Activated B cell treated with CpG ODN at 0.5 μM for 24 hours (primary cell): ENCODE results near the gene OR51B5. TPM values are rescaled to one million over a fixed set of nuclear protein-coding genes. Genes with fewer than 3 reads are reported as not detected.
"Not testable (repeated sequence)": the region's sequence is repeated elsewhere in the genome, so short reads cannot be mapped to it uniquely, and the experiment has no call there.

ENCODE experiments used
- ATAC-seq: fragments of 200-7000 bp; cut with Tn5 transposase; one replicate; pipeline ENCODE4 v1.10.0; 2021; ENCODE audit warnings: low read depth, mild to moderate bottlenecking, moderate library complexity
- CTCF ChIA-PET: fragments of 350-600 bp; sonication (Branson Sonifier 250); formaldehyde crosslinking; loops from one replicate; lab custom pipeline; 2021; ENCODE audit warnings: antibody characterized with exemption; lab: Charles Lee
- POLR2A ChIA-PET: fragments of 350-600 bp; sonication (Branson Sonifier 250); formaldehyde crosslinking; loops from one replicate; lab custom pipeline; 2021; ENCODE audit warnings: antibody characterized with exemption; lab: Charles Lee
- DNase-seq: peaks from one replicate; pipeline ENCODE4 v3.0.0; 2022
- H3K27ac Mint-ChIP-seq: one replicate; pipeline ENCODE4 v1.8.0; 2020; ENCODE audit warnings: mixed read lengths
- H3K27me3 Mint-ChIP-seq: one replicate; pipeline ENCODE4 v1.8.0; 2021; ENCODE audit warnings: mixed read lengths
- H3K36me3 Mint-ChIP-seq: one replicate; pipeline ENCODE4 v1.8.0; 2021; ENCODE audit warnings: low read depth, mixed read lengths
- H3K4me1 Mint-ChIP-seq: one replicate; pipeline ENCODE4 v1.8.0; 2021; ENCODE audit warnings: mixed read lengths
- H3K4me3 Mint-ChIP-seq: one replicate; pipeline ENCODE4 v1.8.0; 2020; ENCODE audit warnings: mild to moderate bottlenecking, mixed read lengths
- H3K9me3 Mint-ChIP-seq: one replicate; pipeline ENCODE4 v1.8.0; 2020; ENCODE audit warnings: mixed read lengths
- CTCF ChIP-seq: fragments of 200-600 bp; IDR thresholded peaks from one replicate; pipeline ENCODE4 v1.8.0; 2022; ENCODE audit warnings: antibody characterized with exemption, mild to moderate bottlenecking
- intact Hi-C: fragments of 100-400 bp; cut with micrococcal nuclease; formaldehyde crosslinking; loops from one replicate; pipeline ENCODE4 v1.15.1; 2024
- total RNA-seq: library from RNA; stranded (reverse); gene quantifications from 2 replicates; pipeline ENCODE4 v1.2.3, GENCODE V29; 2022

Gene OR51B5
- total RNA-seq, 1 donor from 2014 or later, result not detected

DNA sequence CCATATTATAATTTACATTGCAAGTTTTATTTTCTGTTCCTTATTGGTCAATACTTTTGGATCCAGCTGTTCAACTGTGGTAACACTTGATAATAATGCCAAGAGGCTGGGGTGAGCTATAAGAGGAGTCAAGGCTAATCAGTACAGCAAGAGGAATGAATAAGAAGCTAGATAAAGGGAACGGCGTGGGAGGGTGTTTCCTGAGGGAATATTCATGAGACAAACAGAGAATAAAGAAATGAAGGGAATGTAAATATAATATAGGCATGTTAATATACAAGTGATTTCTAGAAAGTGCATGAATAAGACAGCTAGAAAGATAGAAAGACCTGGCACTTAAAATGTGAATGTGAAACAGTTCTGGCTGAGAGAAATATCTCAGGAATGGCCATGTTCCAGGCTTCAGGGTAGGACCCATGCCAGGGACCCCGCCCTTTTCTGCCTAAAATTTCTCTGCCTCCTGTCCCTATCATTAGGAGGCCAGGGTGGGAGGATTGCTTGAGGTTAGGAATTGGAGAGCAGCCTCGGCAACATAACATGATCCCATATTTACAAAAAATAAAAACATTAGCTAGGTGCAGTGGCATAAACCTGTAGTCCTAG lies 45.5 kb downstream of the OR51B5 start:
- POLR2A ChIA-PET, result no interaction called here
- TF ChIP-seq CTCF, result no peak
- H3K9me3 Mint-ChIP-seq, result no peaks in the 10 kb centered on the region
- H3K4me3 Mint-ChIP-seq, result no peak overlapping the region
- DNase-seq, result no peak
- no peaks in the 10 kb centered on the region for H3K36me3 Mint-ChIP-seq
- H3K27ac Mint-ChIP-seq, result no peak overlapping the region
- intact Hi-C loops, result no loop called here
- no peaks in the 10 kb centered on the region for H3K4me1 Mint-ChIP-seq
- CTCF ChIA-PET, result no interaction called here
- no peak for ATAC-seq
- H3K27me3 Mint-ChIP-seq, result peaks cover 9% of the 10 kb centered on the region

GRCh38 chr11:5294342-5294995 lies 48.9 kb downstream of the OR51B5 start:
- H3K36me3 Mint-ChIP-seq, H3K4me3 Mint-ChIP-seq, ATAC-seq, H3K27ac Mint-ChIP-seq, CTCF ChIA-PET, H3K27me3 Mint-ChIP-seq, intact Hi-C loops, H3K4me1 Mint-ChIP-seq, DNase-seq, H3K9me3 Mint-ChIP-seq, POLR2A ChIA-PET: not testable (repeated sequence)

DNA sequence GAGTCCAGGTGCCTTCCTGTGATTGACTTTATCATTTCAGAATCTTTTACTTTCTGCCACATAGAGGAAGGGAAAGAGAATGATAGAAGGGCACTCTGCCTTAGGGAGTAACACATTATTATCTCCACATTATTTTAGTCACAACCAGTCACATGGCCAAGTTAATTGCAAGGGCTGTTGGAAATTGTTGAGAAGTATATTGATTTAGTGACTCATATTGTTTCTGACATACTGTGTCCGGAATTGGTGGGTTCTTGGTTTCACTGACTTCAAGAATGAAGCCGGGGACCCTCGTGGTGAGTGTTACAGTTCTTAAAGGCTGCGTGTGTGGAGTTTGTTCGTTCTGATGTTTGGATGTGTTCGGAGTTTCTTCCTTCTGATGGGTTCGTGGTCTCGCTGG lies 50.3 kb downstream of the OR51B5 start:
- no peak for TF ChIP-seq CTCF
- H3K27ac Mint-ChIP-seq, result no peak overlapping the region
- H3K36me3 Mint-ChIP-seq, result no peaks in the 10 kb centered on the region
- no peak for DNase-seq
- ChIA-PET CTCF (no interaction called here), POLR2A (no interaction called here)
- H3K9me3 Mint-ChIP-seq, result no peaks in the 10 kb centered on the region
- H3K27me3 Mint-ChIP-seq, result peaks cover 9% of the 10 kb centered on the region
- H3K4me1 Mint-ChIP-seq, result no peaks in the 10 kb centered on the region
- ATAC-seq, result no peak
- H3K4me3 Mint-ChIP-seq, result no peak overlapping the region
- intact Hi-C loops, result no loop called here

Other genes starting within 250 kb of the OR51B5 start
- gene OR52A5, start 205.2 kb downstream of the OR51B5 start, total RNA-seq, result not detected in 2 replicates
- not detected in 2 replicates for gene OR52A1, start 188.8 kb downstream of the OR51B5 start, total RNA-seq
- gene OR51V1, start 142.8 kb downstream of the OR51B5 start, total RNA-seq, result not detected in 2 replicates
- gene HBB, start 116.5 kb downstream of the OR51B5 start, total RNA-seq, result 147 and 157 TPM in 2 replicates
- not detected in 2 replicates for gene HBD, start 109.0 kb downstream of the OR51B5 start, total RNA-seq
- gene HBG1, start 93.7 kb downstream of the OR51B5 start, total RNA-seq, result not detected in 2 replicates
- gene HBG2, start 88.7 kb downstream of the OR51B5 start, total RNA-seq, result not detected in 2 replicates
- gene HBE1, start 73.6 kb downstream of the OR51B5 start, total RNA-seq, result not detected in 2 replicates
- gene OR51B4, start 41.6 kb downstream of the OR51B5 start, total RNA-seq, result not detected in 2 replicates
- not detected in 2 replicates for gene OR51B2, start 19.2 kb downstream of the OR51B5 start, total RNA-seq
- gene OR51B6, start 8.0 kb upstream of the OR51B5 start, total RNA-seq, result not detected in 2 replicates
- gene OR51M1, start 40.3 kb upstream of the OR51B5 start, total RNA-seq, result not detected in 2 replicates
- gene OR51Q1, start 78.6 kb upstream of the OR51B5 start, total RNA-seq, result not detected in 2 replicates
- gene OR51I1, start 98.0 kb upstream of the OR51B5 start, total RNA-seq, result not detected in 2 replicates
- not detected in 2 replicates for gene OR51I2, start 105.8 kb upstream of the OR51B5 start, total RNA-seq
- gene OR52D1, start 145.2 kb upstream of the OR51B5 start, total RNA-seq, result not detected in 2 replicates
- gene UBQLN3, start 166.4 kb upstream of the OR51B5 start, total RNA-seq, result 0.16 and 0.29 TPM in 2 replicates
- 0.29 and 0.34 TPM in 2 replicates for gene UBQLNL, start 173.2 kb upstream of the OR51B5 start, total RNA-seq
- 0.20 and 0.22 TPM in 2 replicates for gene OR52H1, start 205.0 kb upstream of the OR51B5 start, total RNA-seq
- not detected in 2 replicates for gene OR52B6, start 237.4 kb upstream of the OR51B5 start, total RNA-seq